Urinary bladder (tissue), 4 donors: ENCODE measurements around the gene MYO7A. TPM values are rescaled to one million over a fixed set of nuclear protein-coding genes. Genes with fewer than 3 reads are reported as not detected.
A peak's percentile ranks its signal among the peaks of the same experiment; 100 is the strongest.

Source experiments
- DNase-seq: peaks from one replicate; pipeline ENCODE4 v3.0.0-alpha.2; 2015; ENCODE audit errors: extremely low spot score
- H3K27ac ChIP-seq: one replicate; pipeline ENCODE4 v1.5.1; 2013; ENCODE audit warnings: low read depth, mild to moderate bottlenecking, moderate library complexity
- H3K36me3 ChIP-seq: one replicate; pipeline ENCODE4 v1.6.1; 2013; ENCODE audit warnings: mild to moderate bottlenecking, moderate library complexity; ENCODE audit not compliant: insufficient read depth
- H3K4me1 ChIP-seq: one replicate; pipeline ENCODE4 v1.6.1; 2013; ENCODE audit warnings: mild to moderate bottlenecking, moderate library complexity; ENCODE audit not compliant: insufficient read depth
- H3K4me3 ChIP-seq: one replicate; pipeline ENCODE4 v1.5.1; 2013; ENCODE audit warnings: low read depth, low read length
- WGBS: extraction: QIAGEN DNeasy Blood & Tissue Kit; methylation state at CpG from one replicate; pipeline ENCODE4 v1.1.7; 2013; 5-methylcytosine and 5-hydroxymethylcytosine counted together
- polyA plus RNA-seq: library from polyadenylated mRNA; stranded (reverse); fragments of 200-250 nt; gene quantifications from one replicate; pipeline ENCODE4 v1.2.3, GENCODE V29; 2013
- total RNA-seq: library from RNA; depleted of rRNA; stranded (reverse); fragments of >200 nt; gene quantifications from one replicate; pipeline ENCODE4 v1.2.3, GENCODE V29; 2014
- donor health status: healthy with polysubstance abuse.
- donor health status: healthy.

Gene MYO7A
- total and polyA plus RNA-seq, 2 donors = 4.2 to 4.7 TPM

DNA sequence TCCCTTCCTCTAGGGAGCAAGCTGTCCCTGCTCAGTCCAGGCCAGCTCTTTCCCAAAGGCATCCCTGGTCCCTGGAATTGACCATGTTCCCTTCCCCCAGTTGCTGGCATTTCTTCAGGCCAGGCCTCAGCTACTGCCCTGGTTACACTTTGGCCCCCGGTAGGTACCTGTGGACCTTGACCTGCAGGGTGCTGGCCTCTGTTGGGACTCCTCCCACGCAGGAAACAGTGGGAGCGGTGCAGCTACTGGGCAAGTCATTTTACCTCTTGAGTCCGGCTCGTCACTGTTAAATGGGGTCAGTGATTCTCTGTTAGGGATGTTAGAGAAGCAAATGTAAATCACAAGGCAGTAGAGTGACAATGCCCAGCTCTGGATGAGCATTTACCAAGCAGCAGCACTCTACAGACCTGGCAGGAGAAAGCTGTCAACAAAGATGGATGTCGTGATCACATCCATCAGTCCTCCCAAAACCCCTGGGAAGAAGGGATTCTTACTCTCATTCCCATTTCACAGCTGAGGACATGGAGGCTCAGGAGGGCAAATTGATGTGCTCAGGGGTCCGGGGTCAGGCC lies 16.9 kb downstream of the MYO7A start:
- no peaks in the 10 kb centered on the region for H3K36me3 ChIP-seq
- no peak overlapping the region for H3K4me3 ChIP-seq
- no peak overlapping the region for H3K27ac ChIP-seq
- 91% methylated on average over 7 of the region's 7 CpGs for WGBS
- no peaks in the 10 kb centered on the region for H3K4me1 ChIP-seq
- DNase-seq = no peak

DNA sequence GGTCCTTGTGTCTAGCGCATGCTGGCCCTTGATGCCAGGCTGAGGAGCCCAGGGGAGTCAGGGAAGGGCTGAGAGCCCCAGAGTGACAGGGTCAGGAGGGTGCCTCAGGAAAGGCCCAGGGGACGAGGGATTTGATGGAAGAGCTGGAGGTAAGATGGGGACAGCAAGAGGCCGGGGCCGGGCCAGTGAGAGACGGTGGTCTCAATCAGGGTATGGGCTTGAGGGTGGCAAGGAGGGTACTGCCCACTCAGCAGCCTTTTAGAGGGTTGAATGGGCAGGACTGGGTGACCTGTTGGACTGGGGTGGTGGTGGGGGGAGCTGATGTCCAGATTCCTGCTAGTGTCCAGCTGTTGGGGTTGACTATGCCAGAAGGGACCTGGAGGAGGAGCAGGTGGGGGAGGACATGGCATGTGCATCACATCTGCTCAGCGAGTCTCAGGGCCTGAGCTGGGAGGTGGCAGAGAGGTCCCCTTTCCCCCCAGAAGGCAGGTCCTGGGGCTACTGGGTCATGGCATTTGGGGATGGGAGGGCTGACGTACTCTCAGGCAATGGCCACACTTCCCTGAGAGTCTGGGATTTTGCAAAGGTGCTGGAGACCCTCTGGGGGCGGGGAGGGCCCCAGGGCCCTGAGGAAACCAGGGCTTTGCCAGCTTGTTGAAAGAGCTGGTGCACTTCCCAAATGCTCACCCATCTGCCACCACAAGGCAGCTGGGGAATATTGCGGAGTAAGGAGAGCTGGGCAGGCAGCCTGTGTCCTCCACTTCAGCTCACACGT lies 18.4 kb downstream of the MYO7A start:
- 94% methylated on average over 10 of the region's 10 CpGs for WGBS
- no peak for DNase-seq
- Histone ChIP-seq H3K4me1 (no peaks in the 10 kb centered on the region), H3K27ac (no peak overlapping the region), H3K36me3 (no peaks in the 10 kb centered on the region), H3K4me3 (no peak overlapping the region)

DNA sequence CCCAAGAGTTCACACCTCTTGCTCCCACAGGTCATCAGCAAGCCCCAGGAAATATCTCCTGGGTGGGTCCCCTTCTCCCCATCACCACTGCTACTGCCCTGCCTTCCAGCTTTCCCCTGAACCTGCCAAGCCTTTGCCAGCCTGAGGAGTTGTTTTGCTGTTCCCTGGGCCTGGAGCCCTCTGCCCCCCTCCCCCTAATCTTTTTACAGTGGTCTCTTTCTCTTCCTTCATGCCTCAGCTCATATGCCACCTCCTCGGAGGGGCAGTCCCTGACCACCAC lies 18.9 kb downstream of the MYO7A start:
- Histone ChIP-seq H3K4me3 (no peak overlapping the region), H3K36me3 (no peaks in the 10 kb centered on the region), H3K4me1 (no peaks in the 10 kb centered on the region), H3K27ac (no peak overlapping the region)
- WGBS = 97% methylated on average over 1 of the region's 1 CpG
- no peak for DNase-seq

DNA sequence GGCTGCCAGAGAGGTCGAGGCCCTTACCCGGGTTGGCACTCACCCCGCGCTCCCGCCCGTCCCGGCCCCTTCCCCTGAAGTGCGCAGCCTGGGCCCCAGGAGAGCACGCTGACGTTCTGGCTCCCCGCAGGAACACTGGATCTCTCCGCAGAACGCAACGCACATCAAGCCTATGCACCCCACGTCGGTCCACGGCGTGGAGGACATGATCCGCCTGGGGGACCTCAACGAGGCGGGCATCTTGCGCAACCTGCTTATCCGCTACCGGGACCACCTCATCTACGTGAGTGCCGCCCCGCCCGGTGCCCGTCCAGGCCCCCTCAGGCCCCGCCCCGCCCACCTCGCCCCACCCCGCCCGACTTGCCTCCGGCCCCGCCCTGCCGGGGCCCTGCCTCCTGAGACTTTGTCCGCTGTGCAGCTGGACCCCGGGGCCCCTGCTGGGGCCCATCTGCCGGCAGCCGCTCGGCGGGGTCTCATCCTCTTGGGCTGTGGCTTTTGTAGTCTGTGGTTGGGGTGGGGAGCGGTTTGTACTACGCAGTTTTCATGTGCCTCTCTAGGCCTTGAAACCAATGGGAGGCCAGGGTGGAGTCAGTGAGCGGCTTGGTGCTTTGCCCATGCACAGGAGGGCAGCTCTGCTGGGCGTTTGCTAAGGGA lies 19.7 kb downstream of the MYO7A start:
- no peak for DNase-seq
- H3K4me1 ChIP-seq = no peaks in the 10 kb centered on the region
- 19% methylated on average over 47 of the region's 47 CpGs for WGBS
- peak overlapping the region; percentile 20 for H3K4me3 ChIP-seq
- no peak overlapping the region for H3K27ac ChIP-seq
- H3K36me3 ChIP-seq = no peaks in the 10 kb centered on the region

DNA sequence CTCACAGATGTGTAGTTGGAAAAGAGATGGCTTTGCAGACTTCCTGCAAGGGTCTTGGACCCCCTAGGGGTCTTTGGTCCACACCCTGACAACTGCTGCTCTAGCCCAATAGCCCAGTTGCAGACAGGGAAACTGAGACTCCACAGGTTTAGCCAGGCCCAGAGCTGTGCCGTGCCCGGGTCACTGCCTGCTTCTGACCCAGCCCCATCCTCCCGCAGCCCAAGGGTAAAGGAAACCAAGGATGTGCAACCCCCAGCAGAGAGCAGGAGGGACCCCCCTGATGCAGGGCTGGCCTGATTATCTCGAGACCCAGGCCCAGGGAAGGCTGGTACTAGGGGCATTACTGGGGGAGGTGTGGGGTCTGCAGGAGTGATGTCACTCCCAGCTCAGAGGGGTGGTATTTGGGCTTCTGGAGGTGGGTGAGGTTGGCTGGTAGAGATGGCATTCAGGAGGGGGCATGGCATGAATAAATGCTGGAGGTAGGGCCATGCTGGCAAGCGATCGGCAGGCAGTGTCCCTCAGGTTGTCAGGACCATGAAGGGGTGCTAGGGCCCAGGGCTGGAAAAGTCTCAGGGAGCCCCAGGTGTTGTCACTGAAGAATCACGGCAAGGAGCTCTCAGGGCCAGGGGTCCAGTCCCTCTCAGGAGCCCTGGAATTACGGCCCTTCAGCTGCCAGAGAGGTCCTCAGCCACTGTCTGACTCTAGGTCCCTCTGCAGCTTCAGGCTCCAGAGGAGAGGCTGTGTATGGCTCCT lies 21.1 kb downstream of the MYO7A start:
- no peak for DNase-seq
- Histone ChIP-seq H3K4me1 (no peaks in the 10 kb centered on the region), H3K4me3 (no peak overlapping the region), H3K36me3 (no peaks in the 10 kb centered on the region), H3K27ac (no peak overlapping the region)
- 97% methylated on average over 8 of the region's 8 CpGs for WGBS

DNA sequence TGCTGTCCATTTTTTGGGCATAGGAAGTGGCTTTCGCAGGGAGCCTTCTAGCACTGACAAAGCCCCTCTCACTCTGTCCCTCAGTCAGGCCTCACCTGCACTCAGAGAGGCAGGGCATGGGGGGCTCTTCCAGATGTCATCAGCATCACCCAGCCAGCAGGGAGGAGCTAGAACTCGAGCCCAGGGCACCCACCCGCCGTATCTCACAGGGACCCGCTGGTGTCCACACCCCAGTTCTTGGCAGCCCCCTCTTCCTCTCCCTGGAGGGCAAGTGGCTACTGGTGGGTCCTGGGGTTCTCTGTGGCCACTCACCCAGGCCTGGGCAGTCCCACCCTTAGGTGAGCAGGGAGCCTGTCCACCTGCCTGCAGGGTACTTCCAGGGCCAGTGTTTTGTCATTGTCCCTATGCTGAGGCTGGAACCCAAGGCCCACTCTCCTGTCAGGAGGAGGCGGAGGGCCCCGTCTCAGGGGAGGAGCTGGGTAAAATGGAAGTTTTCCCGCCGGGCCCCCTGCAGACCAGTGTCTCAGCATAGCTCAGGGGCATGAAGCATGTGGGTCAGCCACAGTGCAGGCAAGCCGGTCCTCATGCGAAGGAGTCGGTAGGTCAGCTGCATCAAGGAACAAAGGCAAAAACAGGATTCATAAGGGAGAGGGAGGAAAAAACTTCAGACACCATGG lies 21.8 kb downstream of the MYO7A start:
- no peak overlapping the region for H3K27ac ChIP-seq
- WGBS = 86% methylated on average over 12 of the region's 12 CpGs
- H3K4me3 ChIP-seq = no peak overlapping the region
- H3K36me3 ChIP-seq = no peaks in the 10 kb centered on the region
- no peak for DNase-seq
- no peaks in the 10 kb centered on the region for H3K4me1 ChIP-seq

DNA sequence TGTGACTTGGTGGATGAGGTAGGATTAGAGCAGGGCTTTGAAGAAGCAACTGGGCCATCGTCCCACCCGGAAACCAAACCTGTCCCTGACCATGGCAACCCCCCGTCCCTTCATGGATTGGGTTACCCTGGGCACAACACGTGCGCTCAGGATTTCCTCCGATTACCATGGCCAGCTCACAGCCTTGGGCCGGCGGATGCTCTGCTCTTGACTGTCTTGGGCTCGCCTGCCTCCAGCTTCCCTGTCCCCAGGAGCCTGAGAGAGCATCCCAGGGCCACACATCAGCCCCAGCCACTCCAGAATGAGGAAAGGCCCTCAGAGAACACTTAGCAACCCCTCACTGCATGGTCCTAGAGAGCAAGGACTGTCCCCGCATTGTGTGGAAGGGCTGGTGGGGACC lies 22.8 kb downstream of the MYO7A start:
- 90% methylated on average over 10 of the region's 10 CpGs for WGBS
- H3K36me3 ChIP-seq = no peaks in the 10 kb centered on the region
- no peak for DNase-seq
- H3K4me1 ChIP-seq = no peaks in the 10 kb centered on the region
- H3K27ac ChIP-seq = no peak overlapping the region
- H3K4me3 ChIP-seq = no peak overlapping the region

DNA sequence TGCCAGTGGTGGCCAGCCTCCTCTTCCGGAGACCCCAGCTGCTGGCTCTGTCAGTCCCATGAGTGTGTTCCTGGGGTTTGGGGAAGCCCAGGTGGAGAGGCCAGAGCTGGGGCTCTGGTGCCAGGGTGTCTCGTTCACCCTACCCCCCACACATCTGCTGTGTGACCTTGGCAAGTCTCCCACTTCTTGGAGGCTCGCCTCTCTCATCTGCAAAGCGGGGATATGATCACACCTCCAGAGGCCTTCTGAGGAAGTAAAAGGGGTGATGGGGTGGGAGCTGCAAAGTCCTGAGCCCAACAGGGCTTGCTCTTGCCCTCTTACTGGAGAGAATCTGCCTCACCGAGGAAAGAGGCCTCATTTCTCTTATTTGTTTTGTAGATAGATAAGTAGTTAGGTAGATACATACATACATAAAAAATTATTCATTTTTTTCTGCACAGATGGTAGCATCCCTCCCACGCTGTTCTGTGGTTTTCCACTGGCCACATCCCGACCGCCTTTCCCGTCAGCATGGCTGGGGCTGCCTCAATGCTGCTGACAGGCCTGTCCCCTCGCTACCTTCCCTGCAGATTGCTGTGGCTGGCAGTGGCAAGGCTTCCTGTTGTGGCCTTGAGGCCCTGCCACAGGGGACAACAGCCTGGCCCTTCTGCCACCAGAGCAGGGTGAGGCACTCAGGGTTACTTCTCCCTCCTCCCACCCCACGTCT lies 23.9 kb downstream of the MYO7A start:
- DNase-seq = no peak
- WGBS = 83% methylated on average over 10 of the region's 11 CpGs
- Histone ChIP-seq H3K36me3 (no peaks in the 10 kb centered on the region), H3K27ac (no peak overlapping the region), H3K4me3 (no peak overlapping the region), H3K4me1 (no peaks in the 10 kb centered on the region)

DNA sequence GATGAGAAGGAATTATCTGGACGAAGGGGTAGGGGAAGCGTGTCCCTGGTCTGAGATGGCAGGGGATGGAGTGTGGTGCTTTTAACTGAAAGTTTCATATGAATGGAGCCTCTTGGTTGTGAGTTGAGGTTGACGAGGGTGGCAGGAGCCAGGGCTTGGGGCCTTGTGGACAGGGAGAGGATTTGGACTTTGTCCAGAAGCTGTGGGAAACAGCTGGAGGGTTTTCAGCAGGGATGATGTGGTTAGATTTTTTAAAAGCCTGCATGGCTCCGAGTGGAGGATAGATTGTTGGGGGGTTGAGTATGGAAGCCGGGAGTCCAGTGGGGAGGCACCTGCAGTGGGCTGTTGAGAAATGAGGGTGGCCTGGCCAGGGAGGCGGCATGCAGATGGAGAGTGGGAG lies 24.8 kb downstream of the MYO7A start:
- Histone ChIP-seq H3K4me1 (no peaks in the 10 kb centered on the region), H3K36me3 (no peaks in the 10 kb centered on the region), H3K4me3 (no peak overlapping the region), H3K27ac (no peak overlapping the region)
- no peak for DNase-seq
- WGBS = 75% methylated on average over 6 of the region's 6 CpGs

DNA sequence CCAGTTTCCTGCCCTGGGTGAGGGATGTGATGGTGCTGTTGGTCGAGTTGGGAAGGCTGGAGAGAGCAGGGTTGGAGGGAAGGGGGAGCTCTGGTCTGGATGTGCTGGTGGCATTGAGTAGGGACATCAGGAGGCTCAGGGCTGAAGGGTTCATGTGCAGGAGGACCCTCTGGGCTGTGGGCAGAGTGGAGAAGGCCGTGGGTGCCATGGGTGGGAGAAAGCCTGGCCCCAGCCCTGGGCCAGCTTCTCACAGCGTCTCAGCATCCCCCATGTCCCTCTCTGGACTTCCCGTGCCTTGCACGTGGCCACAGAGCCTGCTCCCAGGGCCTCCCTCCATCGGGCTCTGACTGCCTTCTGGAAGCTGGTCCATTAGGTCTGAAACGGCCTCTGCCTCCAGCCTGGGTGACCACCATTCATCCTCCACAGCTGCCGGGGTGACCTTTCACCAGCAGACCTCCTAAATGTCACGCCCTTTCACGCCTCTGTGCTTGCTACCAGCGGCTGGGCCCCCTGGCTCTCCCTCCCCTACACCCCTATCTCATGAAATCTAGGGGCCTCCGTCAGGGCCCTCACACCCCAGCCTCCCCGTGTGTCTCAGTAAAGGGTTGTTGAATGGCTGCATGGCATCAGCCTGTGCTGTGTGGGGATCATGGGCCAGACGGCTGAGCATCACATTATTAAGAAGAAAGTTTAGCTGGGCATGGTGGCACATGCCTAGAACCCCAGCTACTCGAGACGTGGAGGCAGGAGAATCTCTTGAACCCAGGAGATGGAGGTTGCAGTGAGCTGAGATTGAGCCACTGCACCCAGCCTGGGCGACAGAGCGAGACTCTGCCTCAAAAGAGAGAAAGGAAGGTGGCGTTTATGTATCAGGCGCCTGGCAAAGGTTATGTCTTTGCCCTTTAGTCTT lies 25.5 kb downstream of the MYO7A start:
- H3K27ac ChIP-seq = no peak overlapping the region
- WGBS = 85% methylated on average over 20 of the region's 20 CpGs

DNA sequence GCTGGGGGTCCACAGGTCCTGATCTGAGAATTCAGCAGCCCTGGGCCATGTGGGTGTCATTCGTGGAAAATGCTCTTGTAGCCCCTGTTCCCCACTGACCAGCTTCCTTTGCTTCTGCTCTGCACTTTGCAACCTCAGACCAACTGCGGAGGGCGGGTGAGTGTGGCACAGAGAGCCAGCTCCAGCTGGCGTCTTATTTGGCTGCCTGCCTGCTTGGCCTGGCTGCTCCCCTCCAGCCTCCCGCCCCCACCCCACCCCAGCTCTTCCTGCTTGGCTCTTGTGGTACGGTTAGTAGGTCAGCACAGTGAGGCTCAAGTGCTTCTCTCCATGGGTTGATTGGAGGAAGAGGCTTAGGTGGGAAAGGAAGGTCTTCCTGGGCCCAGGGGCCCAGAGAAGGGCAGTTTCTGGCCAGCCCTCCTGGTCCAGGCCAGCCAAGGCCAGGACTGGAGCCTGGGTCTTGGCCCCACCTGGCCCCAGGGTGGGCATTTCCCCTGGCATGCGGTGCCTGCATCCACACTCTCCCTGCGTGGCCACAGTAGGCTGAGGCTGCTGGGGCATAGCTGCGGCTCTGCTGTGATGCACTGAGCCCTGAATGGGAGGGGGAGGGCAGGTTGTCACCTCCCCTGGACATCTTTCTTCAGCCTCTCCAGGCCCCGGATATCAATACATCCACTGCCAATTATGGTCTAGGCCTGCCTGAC lies 26.5 kb downstream of the MYO7A start:
- DNase-seq = no peak
- no peaks in the 10 kb centered on the region for H3K4me1 ChIP-seq
- WGBS = 70% methylated on average over 10 of the region's 10 CpGs

More for the DNA sequence above, 25.5 kb downstream of the MYO7A start:
- H3K4me3 ChIP-seq = no peak overlapping the region
- DNase-seq = no peak
- H3K36me3 ChIP-seq = no peaks in the 10 kb centered on the region
- H3K4me1 ChIP-seq = no peaks in the 10 kb centered on the region

DNA sequence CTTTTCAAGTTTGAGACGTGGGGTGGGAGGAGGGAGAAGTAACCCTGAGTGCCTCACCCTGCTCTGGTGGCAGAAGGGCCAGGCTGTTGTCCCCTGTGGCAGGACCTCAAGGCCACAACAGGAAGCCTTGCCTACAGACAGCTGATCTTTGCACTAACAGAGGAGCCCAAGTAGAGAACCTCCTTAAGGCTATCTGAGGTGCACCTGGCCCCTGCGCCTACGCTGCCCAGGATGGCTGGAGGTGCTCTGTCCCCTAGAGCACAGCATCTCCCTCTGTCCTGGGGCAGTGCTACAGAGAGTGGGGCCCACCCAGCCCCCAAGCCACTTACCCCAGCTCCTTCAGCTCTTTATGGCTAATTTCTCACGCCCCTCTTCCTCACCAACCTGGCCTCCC lies 27.0 kb downstream of the MYO7A start:
- H3K27ac ChIP-seq = no peak overlapping the region
- DNase-seq = no peak
- no peaks in the 10 kb centered on the region for H3K36me3 ChIP-seq
- no peak overlapping the region for H3K4me3 ChIP-seq
- 98% methylated on average over 3 of the region's 4 CpGs for WGBS
- H3K4me1 ChIP-seq = no peaks in the 10 kb centered on the region

More for the DNA sequence above, 26.5 kb downstream of the MYO7A start:
- no peak overlapping the region for H3K4me3 ChIP-seq
- no peak overlapping the region for H3K27ac ChIP-seq
- no peaks in the 10 kb centered on the region for H3K36me3 ChIP-seq
